HEK293T (cell line): ENCODE measurements around the gene PRND.

ENCODE experiments used
- ARNT ChIP-seq: fragments of 450-650 bp; IDR thresholded peaks from 2 replicates; pipeline ENCODE4 v1.6.1; 2017; ENCODE audit warnings: mild to moderate bottlenecking
- BHLHE40 ChIP-seq: fragments of 450-650 bp; IDR thresholded peaks from 2 replicates; pipeline ENCODE4 v1.6.1; 2016; ENCODE audit warnings: mild to moderate bottlenecking, moderate library complexity, borderline replicate concordance
- ELF4 ChIP-seq: fragments of 450-650 bp; IDR thresholded peaks from 2 replicates; pipeline ENCODE4 v1.6.1; 2017; ENCODE audit warnings: antibody characterized with exemption
- FOXK2 ChIP-seq: fragments of 450-650 bp; IDR thresholded peaks from 2 replicates; pipeline ENCODE4 v1.6.1; 2016; ENCODE audit warnings: mild to moderate bottlenecking
- FOXM1 ChIP-seq: fragments of 450-650 bp; IDR thresholded peaks from 2 replicates; pipeline ENCODE4 v1.6.1; 2017; ENCODE audit warnings: mild to moderate bottlenecking, borderline replicate concordance
- L3MBTL2 ChIP-seq: fragments of 450-650 bp; conservative IDR thresholded peaks from 2 replicates; pipeline ENCODE4 v1.6.1; 2016; ENCODE audit warnings: mild to moderate bottlenecking
- SP1 ChIP-seq: fragments of 450-650 bp; IDR thresholded peaks from 2 replicates; pipeline ENCODE4 v1.6.1; 2017
- SUZ12 ChIP-seq: fragments of 450-650 bp; IDR thresholded peaks from 2 replicates; pipeline ENCODE4 v1.6.1; 2016; ENCODE audit warnings: mild to moderate bottlenecking
- TARDBP ChIP-seq: fragments of 450-650 bp; IDR thresholded peaks from 2 replicates; pipeline ENCODE4 v1.6.1; 2016
- ZNF384 ChIP-seq: fragments of 450-650 bp; IDR thresholded peaks from 2 replicates; pipeline ENCODE4 v1.6.1; 2016

DNA sequence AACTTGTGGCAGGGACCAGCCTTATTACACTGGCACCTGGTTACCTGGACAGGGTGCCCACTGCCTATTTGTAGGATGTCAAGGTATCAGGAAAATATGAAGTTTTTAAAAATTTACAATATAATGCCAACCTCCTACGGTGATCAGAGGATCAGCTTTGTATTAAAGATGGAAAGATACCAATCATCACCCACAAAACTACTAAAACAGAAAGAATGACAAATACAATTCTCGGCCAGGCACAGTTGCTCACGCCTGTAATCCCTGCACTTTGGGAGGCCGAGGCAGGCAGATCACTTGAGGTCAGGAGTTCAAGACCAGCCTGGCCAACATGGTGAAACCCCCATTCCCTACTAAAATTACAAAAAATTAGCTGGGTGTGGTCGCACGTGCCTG, 18.4 kb upstream of the PRND start:
- TF ChIP-seq SP1 (no peak), ELF4 (no peak), SUZ12 (no peak), L3MBTL2 (no peak), FOXK2 (no peak), ZNF384 (no peak), TARDBP (no peak), ARNT (no peak), BHLHE40 (no peak), FOXM1 (no peak)
